ENCODE results near the gene NUDT16L1.

NUDT16L1 gene

DNA sequence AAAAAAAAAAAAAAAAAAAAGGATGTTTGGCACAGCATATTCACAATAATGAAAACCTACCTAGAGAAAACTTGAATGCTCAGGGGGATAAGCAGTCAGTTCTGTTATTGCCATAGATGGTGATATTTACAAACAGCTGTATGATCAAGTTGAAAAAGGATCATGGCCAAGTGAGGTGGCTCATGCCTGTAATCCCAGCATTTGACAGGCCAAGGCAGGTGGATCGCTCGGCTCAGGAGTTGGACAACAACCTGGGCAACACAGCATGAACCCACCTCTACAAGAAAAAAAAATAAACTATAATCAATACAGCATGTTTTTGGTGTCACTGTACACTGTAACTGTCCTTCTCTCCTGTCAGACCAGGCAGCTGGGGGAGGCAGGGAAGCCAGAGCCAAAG is 21.6 kb downstream of the NUDT16L1 start:
- Histone ChIP-seq H2AFZ (ENCODE audit: low read depth, low read length) (no peak overlapping the region), H3K36me3 (ENCODE audit: insufficient read depth, low read length) (peaks cover 43% of the 10 kb centered on the region), H3K27me3 (ENCODE audit: insufficient read depth, low read length) (no peaks in the 10 kb centered on the region), H3K4me3 (ENCODE audit: low read length) (no peak overlapping the region), H3K4me1 (ENCODE audit: insufficient read depth, low read length) (no peaks in the 10 kb centered on the region), H3K9me3 (ENCODE audit: low read length) (no peaks in the 10 kb centered on the region)

DNA sequence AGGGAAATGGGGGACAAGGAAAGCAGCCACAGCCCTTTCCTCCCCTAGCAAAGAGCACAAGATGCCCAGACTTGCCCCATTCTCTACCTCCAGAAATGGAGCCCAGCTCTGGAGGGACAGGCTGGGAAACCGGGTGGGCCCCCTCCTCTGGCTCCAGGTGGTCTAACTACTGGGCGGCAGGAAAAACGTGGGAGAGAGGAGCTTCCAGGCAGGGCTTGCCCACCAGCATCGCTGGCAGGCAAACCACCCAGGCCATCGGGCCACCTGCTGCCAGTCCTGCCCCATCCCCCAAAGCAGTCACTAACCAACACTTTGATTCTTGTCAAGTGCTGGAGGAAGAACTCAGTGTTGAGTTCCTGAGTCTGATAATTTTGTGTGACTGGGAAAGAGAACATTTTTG is 25.1 kb downstream of the NUDT16L1 start:
- H3K9me3 ChIP-seq (ENCODE audit: low read length) = no peaks in the 10 kb centered on the region
- no peaks in the 10 kb centered on the region for H3K4me1 ChIP-seq (ENCODE audit: insufficient read depth, low read length)
- no peak overlapping the region for H2AFZ ChIP-seq (ENCODE audit: low read depth, low read length)
- no peaks in the 10 kb centered on the region for H3K27me3 ChIP-seq (ENCODE audit: insufficient read depth, low read length)
- H3K36me3 ChIP-seq (ENCODE audit: insufficient read depth, low read length) = peaks cover 26% of the 10 kb centered on the region
- no peak overlapping the region for H3K4me3 ChIP-seq (ENCODE audit: low read length)

DNA sequence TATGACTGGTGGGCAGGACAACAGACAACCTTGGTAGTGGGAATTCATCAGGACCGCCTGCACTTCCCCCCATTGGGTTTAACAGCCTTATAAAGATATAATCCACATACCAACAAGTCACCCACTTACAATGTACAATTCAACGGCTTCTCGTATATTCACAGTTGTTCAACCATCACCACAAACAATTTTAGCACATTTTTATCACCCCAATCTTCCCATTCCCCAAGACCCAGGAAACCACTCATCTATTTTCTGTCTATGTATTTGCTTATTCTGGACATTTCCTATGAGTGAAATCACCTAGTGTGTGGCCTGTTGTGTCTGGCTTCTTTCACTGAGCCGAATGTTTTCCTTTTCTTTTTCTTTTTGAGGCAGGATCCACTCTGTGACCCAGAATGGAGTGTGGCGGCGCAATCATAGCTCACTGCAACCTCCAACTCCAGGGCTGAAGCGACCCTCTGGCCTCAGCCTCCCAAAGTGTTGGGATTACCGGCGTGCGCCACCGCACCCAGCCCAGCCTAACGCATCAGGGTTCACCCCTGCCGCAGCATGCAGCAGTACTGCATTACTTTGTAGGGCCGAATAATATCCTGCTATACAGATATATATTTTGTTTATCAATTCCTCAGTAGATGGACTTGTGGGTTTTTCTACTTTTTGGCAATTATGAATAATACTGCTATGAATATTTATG is 29.9 kb downstream of the NUDT16L1 start:
- no peak overlapping the region for H3K4me3 ChIP-seq (ENCODE audit: low read length)
- H3K27me3 ChIP-seq (ENCODE audit: insufficient read depth, low read length) = no peaks in the 10 kb centered on the region
- H2AFZ ChIP-seq (ENCODE audit: low read depth, low read length) = no peak overlapping the region
- peaks cover 33% of the 10 kb centered on the region for H3K36me3 ChIP-seq (ENCODE audit: insufficient read depth, low read length)
- no peaks in the 10 kb centered on the region for H3K9me3 ChIP-seq (ENCODE audit: low read length)
- no peaks in the 10 kb centered on the region for H3K4me1 ChIP-seq (ENCODE audit: insufficient read depth, low read length)

DNA sequence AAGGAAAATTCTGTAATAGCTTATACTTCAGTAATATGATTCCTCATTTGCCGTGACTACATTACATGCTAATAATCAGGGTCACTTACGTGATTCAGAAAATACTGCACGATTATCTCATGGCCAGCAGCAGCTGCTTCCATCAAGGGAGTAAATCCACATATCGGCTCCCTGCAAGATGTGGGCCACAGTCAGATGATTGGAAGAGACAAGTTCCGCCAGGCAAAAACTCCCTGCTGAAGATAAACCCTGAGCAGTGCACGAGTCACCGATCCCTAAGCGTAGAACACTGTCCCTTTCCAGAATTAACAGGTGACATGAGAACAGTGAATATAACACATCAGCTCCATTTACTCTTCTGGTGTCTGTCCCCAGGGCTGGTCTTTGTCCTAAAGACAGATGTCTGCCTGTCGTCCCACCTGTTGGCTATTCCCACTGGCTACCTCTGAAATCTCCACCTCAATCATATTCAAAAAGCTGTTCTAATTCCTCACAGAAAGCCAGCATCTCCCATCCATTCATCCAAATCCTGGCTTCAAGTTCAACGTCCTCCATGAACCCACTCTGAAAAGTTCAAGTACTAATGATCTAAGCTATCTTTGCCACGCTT is 31.4 kb downstream of the NUDT16L1 start:
- H3K36me3 ChIP-seq (ENCODE audit: insufficient read depth, low read length) = peaks cover 47% of the 10 kb centered on the region

DNA sequence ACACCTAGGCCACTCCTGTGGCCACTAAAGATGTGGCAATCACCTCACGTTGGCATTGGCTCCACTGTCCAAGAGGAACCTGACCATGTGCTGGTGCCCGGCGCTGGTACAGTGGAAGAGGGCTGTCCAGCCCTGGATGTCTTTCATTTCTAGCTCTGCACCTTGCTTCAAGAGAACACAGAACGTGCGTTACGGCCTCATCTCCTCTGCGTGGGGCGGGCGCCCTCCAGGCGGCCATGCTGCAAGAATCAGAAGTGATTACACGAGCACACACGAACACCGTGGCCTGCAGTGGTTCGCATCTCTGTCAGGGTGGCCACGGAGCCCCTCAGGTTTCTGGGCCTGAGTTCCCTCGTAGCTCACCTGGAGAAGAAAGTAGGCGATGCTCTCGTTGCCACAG is 33.3 kb downstream of the NUDT16L1 start:
- no peaks in the 10 kb centered on the region for H3K27me3 ChIP-seq (ENCODE audit: insufficient read depth, low read length)
- H3K4me3 ChIP-seq (ENCODE audit: low read length) = no peak overlapping the region
- no peaks in the 10 kb centered on the region for H3K9me3 ChIP-seq (ENCODE audit: low read length)
- H3K36me3 ChIP-seq (ENCODE audit: insufficient read depth, low read length) = peaks cover 47% of the 10 kb centered on the region
- no peaks in the 10 kb centered on the region for H3K4me1 ChIP-seq (ENCODE audit: insufficient read depth, low read length)
- no peak overlapping the region for H2AFZ ChIP-seq (ENCODE audit: low read depth, low read length)

More for the DNA sequence above, 31.4 kb downstream of the NUDT16L1 start:
- Histone ChIP-seq H2AFZ (ENCODE audit: low read depth, low read length) (no peak overlapping the region), H3K4me3 (ENCODE audit: low read length) (no peak overlapping the region), H3K9me3 (ENCODE audit: low read length) (no peaks in the 10 kb centered on the region), H3K27me3 (ENCODE audit: insufficient read depth, low read length) (no peaks in the 10 kb centered on the region), H3K4me1 (ENCODE audit: insufficient read depth, low read length) (no peaks in the 10 kb centered on the region)

DNA sequence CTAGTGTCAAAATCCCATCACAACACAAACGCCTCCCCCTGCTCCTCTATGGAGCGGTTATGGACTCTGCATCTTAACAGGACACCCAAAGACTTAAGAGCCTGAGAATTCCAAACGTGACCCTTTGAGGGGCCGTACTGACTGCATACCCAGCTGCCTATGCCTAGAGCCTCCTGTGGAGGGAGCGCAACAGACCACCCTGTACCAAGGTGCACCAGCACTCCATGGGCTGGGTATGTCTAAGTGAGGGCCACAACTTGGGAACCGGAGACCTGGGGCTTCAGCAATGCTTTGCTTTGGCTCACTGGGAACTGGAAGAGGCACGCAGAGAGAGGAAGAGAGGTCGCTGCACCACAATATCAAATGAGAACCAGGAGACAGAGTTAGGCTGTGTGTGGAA is 35.3 kb downstream of the NUDT16L1 start:
- Histone ChIP-seq H3K4me3 (ENCODE audit: low read length) (no peak overlapping the region), H3K4me1 (ENCODE audit: insufficient read depth, low read length) (peaks cover 3% of the 10 kb centered on the region), H3K9me3 (ENCODE audit: low read length) (no peaks in the 10 kb centered on the region), H3K27me3 (ENCODE audit: insufficient read depth, low read length) (no peaks in the 10 kb centered on the region), H3K36me3 (ENCODE audit: insufficient read depth, low read length) (peaks cover 40% of the 10 kb centered on the region), H2AFZ (ENCODE audit: low read depth, low read length) (no peak overlapping the region)

DNA sequence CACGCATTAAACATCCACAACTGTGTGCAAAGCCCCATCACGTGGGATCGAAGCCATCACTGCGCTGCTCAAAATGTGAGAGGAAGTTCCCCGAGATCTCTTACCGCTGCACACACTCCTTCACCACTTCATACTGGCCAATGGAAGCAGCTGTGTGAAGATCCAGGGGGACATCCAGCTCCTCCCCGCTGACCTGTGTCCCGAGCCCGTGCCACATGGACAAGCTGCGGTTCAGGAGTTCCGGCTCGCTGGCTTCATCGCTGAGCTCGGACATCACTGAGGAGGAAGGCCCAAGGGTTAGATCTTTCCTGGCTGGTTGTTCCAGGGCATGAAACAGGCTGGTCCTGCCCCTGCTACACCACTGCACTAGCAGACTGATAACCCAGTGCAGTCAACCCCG is 36.5 kb downstream of the NUDT16L1 start:
- Histone ChIP-seq H3K9me3 (ENCODE audit: low read length) (no peaks in the 10 kb centered on the region), H3K27me3 (ENCODE audit: insufficient read depth, low read length) (no peaks in the 10 kb centered on the region), H2AFZ (ENCODE audit: low read depth, low read length) (no peak overlapping the region), H3K4me3 (ENCODE audit: low read length) (no peak overlapping the region), H3K36me3 (ENCODE audit: insufficient read depth, low read length) (peaks cover 35% of the 10 kb centered on the region), H3K4me1 (ENCODE audit: insufficient read depth, low read length) (peaks cover 3% of the 10 kb centered on the region)

DNA sequence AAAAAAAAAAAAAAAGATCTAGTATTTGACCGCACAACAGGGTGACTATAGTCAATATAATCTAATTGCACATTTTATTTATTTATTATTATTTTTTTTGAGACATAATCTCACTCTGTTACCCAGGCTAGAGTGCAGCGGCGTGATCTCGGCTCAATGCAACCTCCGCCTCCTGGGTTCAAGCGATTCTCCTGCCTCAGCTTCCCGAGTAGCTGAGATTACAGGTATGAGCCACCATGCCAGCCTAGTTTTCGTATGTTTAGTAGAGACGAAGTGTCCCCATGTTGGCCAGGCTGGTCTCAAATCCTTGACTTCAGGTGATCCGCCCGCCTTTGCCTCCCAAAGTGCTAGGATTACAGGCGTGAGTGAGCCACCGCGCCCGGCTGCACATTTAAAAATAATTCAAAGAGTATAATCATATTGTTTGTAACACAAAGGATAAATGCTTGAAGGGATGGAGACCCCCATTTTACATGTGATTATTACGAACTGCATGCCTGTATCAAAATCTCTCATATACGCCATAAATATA is 39.9 kb downstream of the NUDT16L1 start:
- H3K4me1 ChIP-seq (ENCODE audit: insufficient read depth, low read length) = peaks cover 8% of the 10 kb centered on the region
- H3K4me3 ChIP-seq (ENCODE audit: low read length) = peak overlapping the region; percentile 93
- H3K27me3 ChIP-seq (ENCODE audit: insufficient read depth, low read length) = no peaks in the 10 kb centered on the region
- H3K36me3 ChIP-seq (ENCODE audit: insufficient read depth, low read length) = peaks cover 15% of the 10 kb centered on the region
- H2AFZ ChIP-seq (ENCODE audit: low read depth, low read length) = peak overlapping the region; percentile 69
- no peaks in the 10 kb centered on the region for H3K9me3 ChIP-seq (ENCODE audit: low read length)

DNA sequence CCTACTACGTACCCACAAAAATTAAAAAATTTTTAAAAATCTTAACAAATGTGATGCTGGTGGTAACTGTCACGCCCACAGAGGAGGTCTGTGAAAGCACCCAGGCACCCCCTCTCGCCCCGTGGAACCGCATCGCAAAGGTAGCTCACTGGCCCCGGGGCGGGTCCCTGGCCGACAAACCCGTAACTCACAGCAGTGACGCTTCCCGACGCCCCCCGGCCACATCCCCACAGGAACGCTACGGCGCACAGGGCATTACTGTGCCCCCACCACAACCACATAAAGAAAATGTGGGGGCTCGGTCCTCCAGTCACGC is 40.3 kb downstream of the NUDT16L1 start:
- peak overlapping the region; percentile 93 for H3K4me3 ChIP-seq (ENCODE audit: low read length)
- H3K27me3 ChIP-seq (ENCODE audit: insufficient read depth, low read length) = no peaks in the 10 kb centered on the region
- peaks cover 10% of the 10 kb centered on the region for H3K36me3 ChIP-seq (ENCODE audit: insufficient read depth, low read length)
- peak overlapping the region; percentile 69 for H2AFZ ChIP-seq (ENCODE audit: low read depth, low read length)
- no peaks in the 10 kb centered on the region for H3K9me3 ChIP-seq (ENCODE audit: low read length)
- H3K4me1 ChIP-seq (ENCODE audit: insufficient read depth, low read length) = peaks cover 8% of the 10 kb centered on the region

DNA sequence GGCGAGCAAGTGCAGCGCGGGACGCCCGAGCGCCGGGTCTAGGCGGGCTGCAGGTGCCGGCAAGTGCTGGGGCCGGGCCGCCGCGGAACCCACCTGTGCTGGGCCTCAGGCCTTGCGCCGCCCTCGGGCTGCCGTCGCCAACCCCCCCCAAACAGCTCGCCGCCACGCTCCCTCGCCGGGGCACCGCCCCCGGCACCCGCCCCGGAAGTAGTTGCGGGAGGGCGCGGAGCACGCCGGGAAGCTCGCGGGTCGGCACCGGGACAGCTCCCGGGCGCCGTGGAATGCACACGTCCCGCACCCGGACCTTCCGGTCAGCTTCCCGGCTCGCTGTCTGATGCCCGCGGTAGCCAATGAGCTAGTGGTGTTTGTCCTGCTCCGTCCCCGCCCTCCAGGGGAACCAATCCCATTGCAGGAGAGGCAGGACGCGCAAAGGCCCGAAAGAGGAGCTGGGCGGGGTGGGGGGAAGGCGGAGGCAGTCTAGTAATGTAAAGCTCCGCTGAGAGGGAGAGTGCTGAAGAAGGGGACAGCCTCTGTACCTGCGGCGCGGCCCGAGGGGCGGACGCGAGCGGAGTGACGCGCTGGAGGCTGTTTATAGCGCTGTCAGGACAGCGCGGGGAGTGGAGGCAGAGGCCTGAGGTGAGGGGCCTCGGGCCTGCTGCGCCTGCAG is 40.8 kb downstream of the NUDT16L1 start, which contains the start of the genes ANKS3 and DNAAF8:
Gene ANKS3, minus strand, starts transcription at position 209 of the 667 bp plus-strand sequence. CDS start 4,122 bp downstream, outside the sequence.
Gene DNAAF8, plus strand, starts transcription at position 475 of the 667 bp plus-strand sequence. CDS start 1,978 bp downstream, outside the sequence.
- no peaks in the 10 kb centered on the region for H3K27me3 ChIP-seq (ENCODE audit: insufficient read depth, low read length)
- H3K36me3 ChIP-seq (ENCODE audit: insufficient read depth, low read length) = peaks cover 6% of the 10 kb centered on the region
- H3K4me1 ChIP-seq (ENCODE audit: insufficient read depth, low read length) = peaks cover 8% of the 10 kb centered on the region

DNA sequence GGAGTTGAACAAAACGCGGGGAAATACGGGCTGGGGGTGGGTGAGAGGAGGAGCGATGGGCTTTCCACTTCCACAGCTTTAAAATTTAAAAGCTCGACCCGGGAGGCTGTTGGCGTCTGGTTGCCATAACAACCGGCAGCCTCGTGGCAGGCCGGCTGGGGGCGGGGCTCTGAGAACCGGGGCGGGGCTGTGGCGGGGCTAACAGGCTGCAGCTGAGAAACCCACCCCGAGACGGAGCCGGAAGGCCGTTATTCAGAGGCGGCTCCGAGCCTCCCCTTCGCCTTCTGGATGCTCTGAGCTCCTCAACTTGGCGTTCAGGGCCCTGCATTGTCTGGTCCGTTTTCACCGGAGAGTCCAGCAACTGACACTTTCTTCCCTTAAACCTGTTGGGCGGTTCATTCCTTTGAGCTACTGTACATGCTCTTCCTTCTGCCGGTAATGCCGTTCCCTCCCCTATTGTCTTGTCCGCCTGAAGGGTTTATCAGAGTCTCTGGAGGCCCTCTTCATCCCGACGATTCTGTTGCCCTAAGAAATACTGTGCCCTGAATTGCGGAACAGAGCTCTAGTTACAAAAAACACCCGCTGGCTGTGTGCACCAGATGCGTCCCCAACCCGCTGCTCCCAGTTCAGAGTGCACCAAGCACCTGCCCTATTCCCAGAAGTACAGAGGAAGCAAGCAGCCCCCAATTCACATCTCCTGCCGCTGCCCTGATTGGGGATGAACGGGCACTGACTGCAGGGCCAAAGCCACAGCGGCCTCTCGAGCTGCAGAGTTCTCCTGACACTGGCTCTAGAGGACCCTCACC is 41.6 kb downstream of the NUDT16L1 start:
- Histone ChIP-seq H2AFZ (ENCODE audit: low read depth, low read length) (peak overlapping the region; percentile 69), H3K4me1 (ENCODE audit: insufficient read depth, low read length) (peaks cover 8% of the 10 kb centered on the region), H3K36me3 (ENCODE audit: insufficient read depth, low read length) (no peaks in the 10 kb centered on the region), H3K27me3 (ENCODE audit: insufficient read depth, low read length) (no peaks in the 10 kb centered on the region), H3K4me3 (ENCODE audit: low read length) (peak overlapping the region; percentile 93), H3K9me3 (ENCODE audit: low read length) (no peaks in the 10 kb centered on the region)

More for the DNA sequence above, 40.8 kb downstream of the NUDT16L1 start, which contains the start of the genes ANKS3 and DNAAF8:
- H2AFZ ChIP-seq (ENCODE audit: low read depth, low read length) = peak within 1 kb of the TSS; percentile 69
- peak within 1 kb of the TSS; percentile 93 for H3K4me3 ChIP-seq (ENCODE audit: low read length)
- H3K9me3 ChIP-seq (ENCODE audit: low read length) = no peaks in the 10 kb centered on the region

DNA sequence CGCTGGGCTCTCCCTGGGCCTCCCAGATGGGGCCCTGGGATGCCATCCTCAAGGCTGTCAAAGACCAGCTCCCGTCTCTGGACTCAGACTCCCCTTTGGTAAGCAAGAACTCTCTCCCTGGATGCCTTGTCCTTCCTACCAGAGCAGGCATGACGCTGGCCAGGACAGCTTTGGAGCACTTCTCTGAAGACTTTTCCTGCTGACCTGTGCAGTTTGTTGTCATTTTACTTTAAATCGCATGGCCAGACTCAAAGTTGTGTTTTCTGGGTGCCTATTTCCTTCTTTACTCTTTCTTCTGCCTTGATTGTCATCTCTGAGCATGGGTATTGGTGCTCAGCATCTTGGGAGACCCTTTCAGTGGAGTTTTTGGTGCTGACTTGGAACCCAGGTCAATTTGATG is 43.2 kb downstream of the NUDT16L1 start:
- H2AFZ ChIP-seq (ENCODE audit: low read depth, low read length) = no peak overlapping the region
- H3K27me3 ChIP-seq (ENCODE audit: insufficient read depth, low read length) = no peaks in the 10 kb centered on the region
- no peaks in the 10 kb centered on the region for H3K9me3 ChIP-seq (ENCODE audit: low read length)
- H3K4me1 ChIP-seq (ENCODE audit: insufficient read depth, low read length) = peaks cover 8% of the 10 kb centered on the region
- H3K4me3 ChIP-seq (ENCODE audit: low read length) = no peak overlapping the region
- H3K36me3 ChIP-seq (ENCODE audit: insufficient read depth, low read length) = no peaks in the 10 kb centered on the region
